ENCODE measurements around the gene OPA3. TPM values are rescaled to one million over a fixed set of nuclear protein-coding genes. Genes with fewer than 3 reads are reported as not detected.

OPA3 gene
- total and polyA plus RNA-seq, 10 of the 15 experiments (the other 5 are each of a cell fraction or from before 2014, with no cell fraction given), result 2.2 to 24.3 (median 13.3) TPM

DNA sequence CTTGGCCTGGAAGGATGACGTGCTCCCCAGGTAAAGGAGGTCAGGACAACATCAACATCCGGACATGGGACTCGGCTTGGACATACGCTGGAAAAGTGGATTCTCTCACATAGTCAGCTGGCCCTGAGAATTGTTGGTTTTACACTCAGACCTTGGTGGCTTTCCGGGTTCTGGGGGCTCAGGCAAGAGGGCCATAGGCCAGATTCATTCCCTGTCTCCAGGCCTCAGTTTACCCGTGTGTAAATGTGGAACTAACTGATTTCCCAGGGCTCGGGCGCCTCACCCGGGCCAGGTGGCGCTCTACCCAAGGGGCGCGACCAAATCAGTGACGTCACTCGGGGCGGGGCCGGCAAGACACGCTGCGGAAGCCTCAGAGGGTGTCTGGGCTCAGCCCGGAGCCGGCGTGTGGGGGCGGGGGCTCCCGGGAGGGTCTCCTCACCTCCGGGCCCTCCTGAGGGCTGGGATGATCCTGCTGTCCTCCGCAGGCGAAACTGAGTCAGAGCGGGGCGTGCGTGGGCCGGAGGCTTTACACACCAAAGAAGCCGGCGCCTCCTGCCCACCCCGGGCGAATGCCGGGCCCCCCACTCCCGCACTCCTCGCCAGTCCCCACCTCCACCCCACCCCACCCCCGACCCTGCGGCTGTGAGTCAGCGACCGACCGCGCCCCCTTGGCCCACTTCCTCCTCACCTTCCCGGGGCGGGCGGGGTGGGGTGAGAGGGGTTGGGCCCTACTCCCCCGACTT is 78.2 kb downstream of the OPA3 start (continued):
- TF ChIP-seq WRNIP1 (IDR thresholded peaks at IDR 0.05; ENCODE audit: borderline replicate concordance, low read depth, low read length) (no peak), PAX5 (IDR thresholded peaks at IDR 0.05; ENCODE audit: borderline replicate concordance, low read depth, low read length) (0 out of 2 replicates have a peak, but pooled peaks have one; percentile 56), POLR2A (IDR thresholded peaks at IDR 0.05; ENCODE audit: low read depth, low read length) (peak; percentile 87), KDM1A (IDR thresholded peaks at IDR 0.05; ENCODE audit: borderline replicate concordance) (no peak), TARDBP (IDR thresholded peaks at IDR 0.05; ENCODE audit: borderline replicate concordance) (peak; percentile 20; the same call in 1 of the 2 replicates), MTA3 (IDR thresholded peaks at IDR 0.05; ENCODE audit: borderline replicate concordance, low read length) (no peak), KAT2A (conservative IDR thresholded peaks at IDR 0.05; ENCODE audit: control insufficient read depth, low read depth, low read length) (no peak), EGR1 (IDR thresholded peaks at IDR 0.05; ENCODE audit: borderline replicate concordance in 1 of 2, low read depth in 2 of 2, low read length in 2 of 2) (peak in 1 of 2 experiments; percentile 89; a peak in 2 of 3 replicates), SP1 (IDR thresholded peaks at IDR 0.05; ENCODE audit: low read depth, low read length) (no peak), CBX5 (IDR thresholded peaks at IDR 0.05; ENCODE audit: low read depth) (no peak), CHD2 (IDR thresholded peaks at IDR 0.05; ENCODE audit: borderline replicate concordance, low read depth, low read length) (peak; percentile 76), HDGF (IDR thresholded peaks at IDR 0.05) (no peak), MXI1 (IDR thresholded peaks at IDR 0.05; ENCODE audit: low read depth, low read length) (peak; percentile 77), NRF1 (conservative IDR thresholded peaks at IDR 0.05; ENCODE audit: low read depth, low read length) (no peak), NR2C1 (IDR thresholded peaks at IDR 0.05) (no peak), POU2F2 (IDR thresholded peaks at IDR 0.05; ENCODE audit: borderline replicate concordance, low read depth, low read length) (peak; percentile 33; the same call in 1 of the 3 replicates), GABPA (IDR thresholded peaks at IDR 0.05; ENCODE audit: low read depth) (no peak), MEF2B (IDR thresholded peaks at IDR 0.05; ENCODE audit: partially characterized antibody, poor library complexity, severe bottlenecking) (no peak), SMAD5 (IDR thresholded peaks at IDR 0.05; ENCODE audit: low read depth) (no peak)
- TF ChIP-seq, protein P1, sequence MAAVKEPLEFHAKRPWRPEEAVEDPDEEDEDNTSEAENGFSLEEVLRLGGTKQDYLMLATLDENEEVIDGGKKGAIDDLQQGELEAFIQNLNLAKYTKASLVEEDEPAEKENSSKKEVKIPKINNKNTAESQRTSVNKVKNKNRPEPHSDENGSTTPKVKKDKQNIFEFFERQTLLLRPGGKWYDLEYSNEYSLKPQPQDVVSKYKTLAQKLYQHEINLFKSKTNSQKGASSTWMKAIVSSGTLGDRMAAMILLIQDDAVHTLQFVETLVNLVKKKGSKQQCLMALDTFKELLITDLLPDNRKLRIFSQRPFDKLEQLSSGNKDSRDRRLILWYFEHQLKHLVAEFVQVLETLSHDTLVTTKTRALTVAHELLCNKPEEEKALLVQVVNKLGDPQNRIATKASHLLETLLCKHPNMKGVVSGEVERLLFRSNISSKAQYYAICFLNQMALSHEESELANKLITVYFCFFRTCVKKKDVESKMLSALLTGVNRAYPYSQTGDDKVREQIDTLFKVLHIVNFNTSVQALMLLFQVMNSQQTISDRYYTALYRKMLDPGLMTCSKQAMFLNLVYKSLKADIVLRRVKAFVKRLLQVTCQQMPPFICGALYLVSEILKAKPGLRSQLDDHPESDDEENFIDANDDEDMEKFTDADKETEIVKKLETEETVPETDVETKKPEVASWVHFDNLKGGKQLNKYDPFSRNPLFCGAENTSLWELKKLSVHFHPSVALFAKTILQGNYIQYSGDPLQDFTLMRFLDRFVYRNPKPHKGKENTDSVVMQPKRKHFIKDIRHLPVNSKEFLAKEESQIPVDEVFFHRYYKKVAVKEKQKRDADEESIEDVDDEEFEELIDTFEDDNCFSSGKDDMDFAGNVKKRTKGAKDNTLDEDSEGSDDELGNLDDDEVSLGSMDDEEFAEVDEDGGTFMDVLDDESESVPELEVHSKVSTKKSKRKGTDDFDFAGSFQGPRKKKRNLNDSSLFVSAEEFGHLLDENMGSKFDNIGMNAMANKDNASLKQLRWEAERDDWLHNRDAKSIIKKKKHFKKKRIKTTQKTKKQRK (IDR thresholded peaks at IDR 0.05; ENCODE audit: low read depth, low read length), result no peak
- TF ChIP-seq, protein P2, sequence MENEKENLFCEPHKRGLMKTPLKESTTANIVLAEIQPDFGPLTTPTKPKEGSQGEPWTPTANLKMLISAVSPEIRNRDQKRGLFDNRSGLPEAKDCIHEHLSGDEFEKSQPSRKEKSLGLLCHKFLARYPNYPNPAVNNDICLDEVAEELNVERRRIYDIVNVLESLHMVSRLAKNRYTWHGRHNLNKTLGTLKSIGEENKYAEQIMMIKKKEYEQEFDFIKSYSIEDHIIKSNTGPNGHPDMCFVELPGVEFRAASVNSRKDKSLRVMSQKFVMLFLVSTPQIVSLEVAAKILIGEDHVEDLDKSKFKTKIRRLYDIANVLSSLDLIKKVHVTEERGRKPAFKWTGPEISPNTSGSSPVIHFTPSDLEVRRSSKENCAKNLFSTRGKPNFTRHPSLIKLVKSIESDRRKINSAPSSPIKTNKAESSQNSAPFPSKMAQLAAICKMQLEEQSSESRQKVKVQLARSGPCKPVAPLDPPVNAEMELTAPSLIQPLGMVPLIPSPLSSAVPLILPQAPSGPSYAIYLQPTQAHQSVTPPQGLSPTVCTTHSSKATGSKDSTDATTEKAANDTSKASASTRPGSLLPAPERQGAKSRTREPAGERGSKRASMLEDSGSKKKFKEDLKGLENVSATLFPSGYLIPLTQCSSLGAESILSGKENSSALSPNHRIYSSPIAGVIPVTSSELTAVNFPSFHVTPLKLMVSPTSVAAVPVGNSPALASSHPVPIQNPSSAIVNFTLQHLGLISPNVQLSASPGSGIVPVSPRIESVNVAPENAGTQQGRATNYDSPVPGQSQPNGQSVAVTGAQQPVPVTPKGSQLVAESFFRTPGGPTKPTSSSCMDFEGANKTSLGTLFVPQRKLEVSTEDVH (IDR thresholded peaks at IDR 0.05; ENCODE audit: low read depth, partially characterized antibody), result no peak
- TF ChIP-seq, protein P3, sequence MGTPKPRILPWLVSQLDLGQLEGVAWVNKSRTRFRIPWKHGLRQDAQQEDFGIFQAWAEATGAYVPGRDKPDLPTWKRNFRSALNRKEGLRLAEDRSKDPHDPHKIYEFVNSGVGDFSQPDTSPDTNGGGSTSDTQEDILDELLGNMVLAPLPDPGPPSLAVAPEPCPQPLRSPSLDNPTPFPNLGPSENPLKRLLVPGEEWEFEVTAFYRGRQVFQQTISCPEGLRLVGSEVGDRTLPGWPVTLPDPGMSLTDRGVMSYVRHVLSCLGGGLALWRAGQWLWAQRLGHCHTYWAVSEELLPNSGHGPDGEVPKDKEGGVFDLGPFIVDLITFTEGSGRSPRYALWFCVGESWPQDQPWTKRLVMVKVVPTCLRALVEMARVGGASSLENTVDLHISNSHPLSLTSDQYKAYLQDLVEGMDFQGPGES (IDR thresholded peaks at IDR 0.05), result no peak

Data from GM12878 (cell line).